NCI-H2196 (cell line): ENCODE measurements around the gene INTS4.
"Not testable (repeated sequence)": the region's sequence is repeated elsewhere in the genome, so short reads cannot be mapped to it uniquely, and the experiment has no call there.

Source experiments
- DNase-seq: peaks from one replicate; lab custom pipeline; 2025; ENCODE audit not compliant: unreplicated experiment; lab: John Stamatoyannopoulos, UW

Gene INTS4

GRCh38 chr11:77959434-77959833 is 35.0 kb downstream of the INTS4 start:
- DNase-seq: no peak

- DNase-seq: not testable (repeated sequence)
These were observed 35.8 kb downstream of the INTS4 start for GRCh38 chr11:77958583-77959177.

- DNase-seq: not testable (repeated sequence)
These were observed 51.2 kb downstream of the INTS4 start for GRCh38 chr11:77943296-77943695.

GRCh38 chr11:77942465-77942864 is 52.0 kb downstream of the INTS4 start:
- not testable (repeated sequence) for DNase-seq

GRCh38 chr11:77933596-77933995 is 60.9 kb downstream of the INTS4 start:
- not testable (repeated sequence) for DNase-seq

GRCh38 chr11:77930334-77931208 is 63.9 kb downstream of the INTS4 start:
- not testable (repeated sequence) for DNase-seq

GRCh38 chr11:77917713-77918112 is 76.8 kb downstream of the INTS4 start:
- DNase-seq: not testable (repeated sequence)

- peak; percentile 78 for DNase-seq
These were observed 80.1 kb downstream of the INTS4 start for GRCh38 chr11:77914307-77914791.

GRCh38 chr11:77913608-77914306 is 80.7 kb downstream of the INTS4 start:
- DNase-seq: peak; percentile 22

GRCh38 chr11:77910828-77911227 is 83.6 kb downstream of the INTS4 start:
- DNase-seq: not testable (repeated sequence)

GRCh38 chr11:77909277-77909676 is 85.2 kb downstream of the INTS4 start:
- no peak for DNase-seq

- DNase-seq: no peak
These were observed 85.6 kb downstream of the INTS4 start for GRCh38 chr11:77908835-77909234.

- not testable (repeated sequence) for DNase-seq
These were observed 99.5 kb downstream of the INTS4 start for GRCh38 chr11:77894949-77895348.

GRCh38 chr11:77891703-77892102 is 102.8 kb downstream of the INTS4 start:
- not testable (repeated sequence) for DNase-seq

GRCh38 chr11:77891256-77891655 is 103.2 kb downstream of the INTS4 start:
- not testable (repeated sequence) for DNase-seq

- peak; percentile 10 for DNase-seq
These were observed 103.8 kb downstream of the INTS4 start for GRCh38 chr11:77890619-77891056.

- not testable (repeated sequence) for DNase-seq
These were observed 104.3 kb downstream of the INTS4 start for GRCh38 chr11:77890100-77890614.

- DNase-seq: not testable (repeated sequence)
These were observed 105.4 kb downstream of the INTS4 start for GRCh38 chr11:77889045-77889444.

GRCh38 chr11:77886401-77886800 is 108.1 kb downstream of the INTS4 start:
- no peak for DNase-seq

GRCh38 chr11:77884829-77885190 is 109.7 kb downstream of the INTS4 start:
- no peak for DNase-seq

GRCh38 chr11:77884186-77884828 is 110.2 kb downstream of the INTS4 start:
- no peak for DNase-seq
